Ishikawa (cell line): ENCODE results near the gene FAM124A.

Source experiments
- CEBPB ChIP-seq: IDR thresholded peaks from 2 replicates; pipeline ENCODE4 v1.6.1; 2012
- CREB1 ChIP-seq: IDR thresholded peaks from 2 replicates; pipeline ENCODE4 v1.6.1; 2012; ENCODE audit warnings: low read depth
- EGR1 ChIP-seq: IDR thresholded peaks from 2 replicates; pipeline ENCODE4 v1.6.1; 2012
- EP300 ChIP-seq: IDR thresholded peaks from 2 replicates; pipeline ENCODE4 v1.6.1; 2012; ENCODE audit warnings: borderline replicate concordance
- FOXM1 ChIP-seq: IDR thresholded peaks from 2 replicates; pipeline ENCODE4 v1.6.1; 2012; ENCODE audit warnings: low read depth, borderline replicate concordance
- MAX ChIP-seq: IDR thresholded peaks from 2 replicates; pipeline ENCODE4 v1.6.1; 2012
- NFIC ChIP-seq: IDR thresholded peaks from 2 replicates; pipeline ENCODE4 v1.6.1; 2012
- RAD21 ChIP-seq: IDR thresholded peaks from 2 replicates; pipeline ENCODE4 v1.6.1; 2012; ENCODE audit warnings: low read depth
- REST ChIP-seq: IDR thresholded peaks from 2 replicates; pipeline ENCODE4 v1.6.1; 2012; ENCODE audit warnings: low read depth, mild to moderate bottlenecking
- TAF1 ChIP-seq: IDR thresholded peaks from 2 replicates; pipeline ENCODE4 v1.6.1; 2012; ENCODE audit warnings: low read depth, mild to moderate bottlenecking
- TCF12 ChIP-seq: IDR thresholded peaks from 2 replicates; pipeline ENCODE4 v1.6.1; 2012; ENCODE audit warnings: low read depth
- TEAD4 ChIP-seq: IDR thresholded peaks from 2 replicates; pipeline ENCODE4 v1.6.1; 2012
- USF1 ChIP-seq: IDR thresholded peaks from 2 replicates; pipeline ENCODE4 v1.6.1; 2012
- YY1 ChIP-seq: IDR thresholded peaks from 2 replicates; pipeline ENCODE4 v1.6.1; 2012; ENCODE audit warnings: low read depth
- ZBTB7A ChIP-seq: IDR thresholded peaks from 2 replicates; pipeline ENCODE4 v1.6.1; 2012; ENCODE audit warnings: low read depth

The FAM124A gene

GRCh38 chr13:51244637-51245405, 22.6 kb downstream of the FAM124A start:
- no peak for TF ChIP-seq CEBPB
- no peak for TF ChIP-seq CREB1
- no peak for TF ChIP-seq RAD21
- no peak for TF ChIP-seq MAX
- TF ChIP-seq TCF12 = peak; percentile 37; the same call in 1 of the 2 replicates
- no peak for TF ChIP-seq TAF1
- no peak for TF ChIP-seq REST

- TF ChIP-seq RAD21 (no peak), YY1 (no peak), CREB1 (no peak), REST (no peak), FOXM1 (no peak), NFIC (no peak), ZBTB7A (no peak), MAX (no peak), CEBPB (no peak), TCF12 (no peak), USF1 (no peak), TAF1 (no peak), EGR1 (no peak), EP300 (no peak), TEAD4 (no peak)
Observed at GRCh38 chr13:51245583-51245982, 23.4 kb downstream of the FAM124A start.

- TF ChIP-seq TEAD4 (no peak), TCF12 (no peak), CEBPB (no peak), FOXM1 (no peak), EGR1 (no peak), TAF1 (no peak), USF1 (no peak), EP300 (no peak), YY1 (no peak), RAD21 (no peak), NFIC (no peak), REST (no peak)
Observed at GRCh38 chr13:51246025-51246417, 23.8 kb downstream of the FAM124A start.

DNA sequence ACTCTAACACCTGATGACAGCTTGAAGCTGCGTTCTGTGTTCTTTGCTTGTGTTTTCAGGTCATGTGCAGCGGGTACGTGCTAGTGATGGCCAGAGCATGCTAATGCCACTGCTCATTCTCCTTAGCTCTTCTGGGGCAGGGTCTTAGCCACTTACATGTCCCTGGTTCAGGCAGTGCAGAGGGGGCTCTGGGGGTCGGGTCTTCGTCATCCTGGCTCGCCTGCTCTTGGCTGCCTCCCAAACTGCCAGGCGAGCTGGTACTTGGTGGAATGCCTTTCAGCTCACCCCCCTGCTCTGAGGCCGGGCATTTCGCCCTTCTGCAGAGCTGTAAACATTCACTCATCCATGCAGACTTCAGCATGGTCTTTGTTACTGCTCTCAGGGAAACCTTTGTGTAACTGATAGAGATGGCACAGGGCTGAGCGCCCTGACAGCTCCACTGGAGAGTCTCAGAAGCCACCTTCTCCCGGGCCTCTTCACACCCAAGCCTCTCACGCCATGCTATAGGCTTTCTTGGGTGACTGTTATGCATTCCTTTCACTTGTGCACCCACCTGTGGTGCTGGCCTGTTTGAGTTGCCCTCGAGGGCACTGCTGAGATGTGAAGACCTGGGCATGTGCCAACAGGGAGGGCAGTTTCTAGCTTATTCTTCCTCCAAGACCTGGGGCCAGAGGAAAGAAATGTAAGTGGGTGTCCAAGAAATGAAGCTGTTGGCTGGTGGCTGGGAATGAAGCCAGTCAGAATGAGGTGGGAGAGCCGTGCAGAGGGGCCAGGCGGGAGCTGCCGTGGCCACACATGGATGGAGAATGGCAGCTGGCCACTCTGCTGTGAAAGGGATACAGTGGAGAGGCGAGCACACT, 24.4 kb downstream of the FAM124A start:
- no peak for TF ChIP-seq REST
- no peak for TF ChIP-seq EGR1
- TF ChIP-seq MAX = peak; percentile 80
- no peak for TF ChIP-seq YY1
- TF ChIP-seq RAD21 = no peak
- TF ChIP-seq TEAD4 = peak; percentile 20; the same call in 1 of the 2 replicates
- TF ChIP-seq CREB1 = no peak
- TF ChIP-seq ZBTB7A = peak; percentile 59; the same call in 1 of the 2 replicates
- TF ChIP-seq TCF12 = 0 out of 2 replicates have a peak, but pooled peaks have one; percentile 23
- TF ChIP-seq EP300 = no peak
- TF ChIP-seq NFIC = peak; percentile 62
- no peak for TF ChIP-seq FOXM1
- TF ChIP-seq TAF1 = no peak
- TF ChIP-seq CEBPB = no peak
